HL-60 (cell line): Measurements from ENCODE around the gene ST7L.

ENCODE experiments used
- DNase-seq, 2 experiments: peaks; one replicate each; pipeline ENCODE4 v3.0.0-alpha.2; 2010 to 2020; ENCODE audit warnings: low read depth in 1 of 2, low spot score in 1 of 2
- H3K27ac ChIP-seq: fragments of 250-450 bp; sonication (Bioruptor Pico); replicated peaks from 2 replicates; pipeline ENCODE4 v1.5.1; 2020; ENCODE audit warnings: mild to moderate bottlenecking, moderate library complexity
- H3K27me3 ChIP-seq: fragments of 250-450 bp; sonication (Bioruptor Pico); 2 replicates; pipeline ENCODE4 v1.5.1; 2021; ENCODE audit warnings: mild to moderate bottlenecking, moderate library complexity; ENCODE audit not compliant: insufficient read depth, poor library complexity, severe bottlenecking
- H3K4me3 ChIP-seq: replicated peaks from 2 replicates; pipeline ENCODE4 v1.5.1; 2011; ENCODE audit warnings: mild to moderate bottlenecking, control low read depth, low read length; ENCODE audit not compliant: insufficient read depth
- GABPA ChIP-seq: IDR thresholded peaks from 2 replicates; pipeline ENCODE4 v1.6.1; 2012; ENCODE audit warnings: low read depth
- POLR2AphosphoS5 ChIP-seq: IDR thresholded peaks from 2 replicates; pipeline ENCODE4 v1.6.1; 2012; ENCODE audit warnings: low read depth
- SPI1 ChIP-seq: IDR thresholded peaks from 2 replicates; pipeline ENCODE4 v1.6.1; 2012; ENCODE audit warnings: low read depth, mild to moderate bottlenecking, borderline replicate concordance
- TF ChIP-seq, protein P1 (sequence below): IDR thresholded peaks from one replicate; pipeline ENCODE4 v1.5.1; 2011; ENCODE audit warnings: low read length, control low read depth, inconsistent platforms; ENCODE audit not compliant: insufficient read depth
- TF ChIP-seq, protein P2 (sequence below): IDR thresholded peaks from 2 replicates; pipeline ENCODE4 v1.6.1; 2012; ENCODE audit warnings: low read depth; ENCODE audit not compliant: insufficient replicate concordance

ST7L gene

DNA sequence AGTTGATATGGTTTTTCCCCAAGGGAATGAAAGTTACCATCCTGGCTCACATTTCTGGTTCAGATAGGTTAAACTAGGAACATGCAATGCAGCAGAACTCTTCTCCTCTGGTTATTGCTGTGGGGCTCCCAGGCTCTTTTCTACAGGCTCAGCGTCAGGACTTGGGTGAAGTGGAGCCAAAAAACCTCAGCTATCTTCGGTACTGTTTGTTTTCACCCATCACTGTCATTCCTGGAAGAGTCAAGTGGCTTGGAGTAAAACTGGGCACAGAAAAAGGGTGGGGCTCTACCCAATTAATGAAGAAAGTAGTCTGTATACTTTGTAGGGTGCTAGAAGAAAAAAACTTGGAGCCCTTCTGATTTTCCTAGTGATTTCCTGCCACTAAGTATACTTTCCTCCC is 100.8 kb downstream of the ST7L start:
- TF ChIP-seq SPI1 (no peak), POLR2AphosphoS5 (no peak), GABPA (no peak)
- TF ChIP-seq, protein P1, sequence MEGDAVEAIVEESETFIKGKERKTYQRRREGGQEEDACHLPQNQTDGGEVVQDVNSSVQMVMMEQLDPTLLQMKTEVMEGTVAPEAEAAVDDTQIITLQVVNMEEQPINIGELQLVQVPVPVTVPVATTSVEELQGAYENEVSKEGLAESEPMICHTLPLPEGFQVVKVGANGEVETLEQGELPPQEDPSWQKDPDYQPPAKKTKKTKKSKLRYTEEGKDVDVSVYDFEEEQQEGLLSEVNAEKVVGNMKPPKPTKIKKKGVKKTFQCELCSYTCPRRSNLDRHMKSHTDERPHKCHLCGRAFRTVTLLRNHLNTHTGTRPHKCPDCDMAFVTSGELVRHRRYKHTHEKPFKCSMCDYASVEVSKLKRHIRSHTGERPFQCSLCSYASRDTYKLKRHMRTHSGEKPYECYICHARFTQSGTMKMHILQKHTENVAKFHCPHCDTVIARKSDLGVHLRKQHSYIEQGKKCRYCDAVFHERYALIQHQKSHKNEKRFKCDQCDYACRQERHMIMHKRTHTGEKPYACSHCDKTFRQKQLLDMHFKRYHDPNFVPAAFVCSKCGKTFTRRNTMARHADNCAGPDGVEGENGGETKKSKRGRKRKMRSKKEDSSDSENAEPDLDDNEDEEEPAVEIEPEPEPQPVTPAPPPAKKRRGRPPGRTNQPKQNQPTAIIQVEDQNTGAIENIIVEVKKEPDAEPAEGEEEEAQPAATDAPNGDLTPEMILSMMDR: no peak
- TF ChIP-seq, protein P2, sequence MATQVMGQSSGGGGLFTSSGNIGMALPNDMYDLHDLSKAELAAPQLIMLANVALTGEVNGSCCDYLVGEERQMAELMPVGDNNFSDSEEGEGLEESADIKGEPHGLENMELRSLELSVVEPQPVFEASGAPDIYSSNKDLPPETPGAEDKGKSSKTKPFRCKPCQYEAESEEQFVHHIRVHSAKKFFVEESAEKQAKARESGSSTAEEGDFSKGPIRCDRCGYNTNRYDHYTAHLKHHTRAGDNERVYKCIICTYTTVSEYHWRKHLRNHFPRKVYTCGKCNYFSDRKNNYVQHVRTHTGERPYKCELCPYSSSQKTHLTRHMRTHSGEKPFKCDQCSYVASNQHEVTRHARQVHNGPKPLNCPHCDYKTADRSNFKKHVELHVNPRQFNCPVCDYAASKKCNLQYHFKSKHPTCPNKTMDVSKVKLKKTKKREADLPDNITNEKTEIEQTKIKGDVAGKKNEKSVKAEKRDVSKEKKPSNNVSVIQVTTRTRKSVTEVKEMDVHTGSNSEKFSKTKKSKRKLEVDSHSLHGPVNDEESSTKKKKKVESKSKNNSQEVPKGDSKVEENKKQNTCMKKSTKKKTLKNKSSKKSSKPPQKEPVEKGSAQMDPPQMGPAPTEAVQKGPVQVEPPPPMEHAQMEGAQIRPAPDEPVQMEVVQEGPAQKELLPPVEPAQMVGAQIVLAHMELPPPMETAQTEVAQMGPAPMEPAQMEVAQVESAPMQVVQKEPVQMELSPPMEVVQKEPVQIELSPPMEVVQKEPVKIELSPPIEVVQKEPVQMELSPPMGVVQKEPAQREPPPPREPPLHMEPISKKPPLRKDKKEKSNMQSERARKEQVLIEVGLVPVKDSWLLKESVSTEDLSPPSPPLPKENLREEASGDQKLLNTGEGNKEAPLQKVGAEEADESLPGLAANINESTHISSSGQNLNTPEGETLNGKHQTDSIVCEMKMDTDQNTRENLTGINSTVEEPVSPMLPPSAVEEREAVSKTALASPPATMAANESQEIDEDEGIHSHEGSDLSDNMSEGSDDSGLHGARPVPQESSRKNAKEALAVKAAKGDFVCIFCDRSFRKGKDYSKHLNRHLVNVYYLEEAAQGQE: no peak
- Histone ChIP-seq H3K4me3 (no peak overlapping the region), H3K27me3 (no peaks in the 10 kb centered on the region), H3K27ac (no peak overlapping the region)
- DNase-seq: no peak

DNA sequence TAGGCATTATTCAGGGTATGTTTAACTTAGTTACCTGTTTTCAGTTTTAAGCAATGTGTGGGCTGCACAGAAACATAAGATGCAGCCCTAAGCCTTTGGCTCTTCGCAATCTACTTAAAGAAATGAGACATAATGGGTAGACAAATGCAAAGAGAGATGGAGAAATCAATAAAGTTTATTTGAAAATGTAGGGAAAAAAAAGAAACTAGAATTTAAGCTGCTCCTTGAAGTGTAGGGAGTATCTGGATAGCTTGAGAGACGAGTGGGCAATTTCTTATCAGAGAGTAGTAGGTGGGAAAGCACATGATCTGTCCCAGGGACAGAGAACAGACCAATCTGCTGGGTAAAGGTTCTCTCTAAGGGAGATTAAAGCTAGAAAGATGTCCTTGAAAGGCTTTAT is 101.3 kb downstream of the ST7L start:
- DNase-seq: no peak
- Histone ChIP-seq H3K27ac (no peak overlapping the region), H3K27me3 (no peaks in the 10 kb centered on the region), H3K4me3 (no peak overlapping the region)
- TF ChIP-seq POLR2AphosphoS5 (no peak), SPI1 (no peak), GABPA (no peak)
- TF ChIP-seq, protein P1: no peak
- TF ChIP-seq, protein P2: no peak

DNA sequence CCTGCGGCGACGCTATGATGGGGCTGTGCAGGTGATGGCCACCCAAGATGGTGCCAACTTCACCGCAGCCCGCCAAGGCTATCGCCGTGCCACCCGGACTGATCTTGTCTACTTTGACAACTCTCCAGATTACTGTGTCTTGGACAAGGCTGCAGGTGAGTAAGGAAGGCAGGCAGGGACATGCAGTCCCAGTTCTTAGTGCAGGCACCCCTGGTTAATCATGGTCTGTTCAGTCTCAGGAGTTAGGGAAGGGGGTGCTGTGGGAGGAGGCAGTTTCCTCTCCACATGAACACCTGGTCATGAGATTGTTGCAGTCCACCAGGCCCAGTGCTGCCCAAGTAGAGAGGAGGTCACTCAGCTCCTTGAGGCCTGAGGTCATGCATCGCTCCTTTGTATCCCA is 101.7 kb downstream of the ST7L start:
- DNase-seq: no peak
- Histone ChIP-seq H3K27me3 (no peaks in the 10 kb centered on the region), H3K4me3 (no peak overlapping the region), H3K27ac (no peak overlapping the region)
- TF ChIP-seq SPI1 (no peak), GABPA (no peak), POLR2AphosphoS5 (no peak)
- TF ChIP-seq, protein P2: no peak
- TF ChIP-seq, protein P1: no peak
